Right cardiac atrium (tissue), 5 donors: Measurements from ENCODE around the gene MT1H. TPM values are rescaled to one million over a fixed set of nuclear protein-coding genes. Genes with fewer than 3 reads are reported as not detected.
"Not testable (repeated sequence)": the region's sequence is repeated elsewhere in the genome, so short reads cannot be mapped to it uniquely, and the experiment has no call there.

Source experiments
- ATAC-seq, 2 donors: fragments of 200-7000 bp; cut with Tn5 transposase; one replicate each; pipeline versions ENCODE4 v1.8.0 to v1.9.1; 2020; ENCODE audit warnings: moderate library complexity in 2 of 2, mild to moderate bottlenecking in 1 of 2
- DNase-seq, 3 donors: peaks; one replicate each; pipeline ENCODE4 v3.0.0-alpha.2; 2020
- H3K27ac ChIP-seq: one replicate; pipeline ENCODE4 v1.5.1; 2013; ENCODE audit warnings: mild to moderate bottlenecking, low read length, control low read depth, moderate library complexity
- H3K27me3 ChIP-seq: one replicate; pipeline ENCODE4 v1.6.1; 2013; ENCODE audit not compliant: control insufficient read depth, insufficient read depth
- H3K4me1 ChIP-seq: one replicate; pipeline ENCODE4 v1.6.1; 2013; ENCODE audit warnings: low read length; ENCODE audit not compliant: control insufficient read depth, insufficient read depth
- H3K4me3 ChIP-seq: one replicate; pipeline ENCODE4 v1.5.1; 2013; ENCODE audit warnings: low read length, control low read depth
- H3K9me3 ChIP-seq: one replicate; pipeline ENCODE4 v1.6.1; 2013; ENCODE audit warnings: low read length; ENCODE audit not compliant: control insufficient read depth
- WGBS: extraction: QIAGEN DNeasy Blood & Tissue Kit; methylation state at CpG from one replicate; pipeline ENCODE4 v1.1.7; 2013; 5-methylcytosine and 5-hydroxymethylcytosine counted together
- intact Hi-C, 4 donors: fragments of 100-400 bp; cut with DNase I; formaldehyde crosslinking; loops; one replicate each; pipeline versions ENCODE4 v1.11.0 to v1.14.0; 2022 to 2023
- long read RNA-seq, 4 donors: library from polyadenylated mRNA; unstranded; transcript quantifications; one replicate each; pipeline ENCODE4 v2.0.0, GENCODE V29; 2020 to 2021
- polyA plus RNA-seq: library from polyadenylated mRNA; stranded (reverse); fragments of 200-250 nt; gene quantifications from one replicate; pipeline ENCODE4 v1.2.3, GENCODE V29; 2013
- total RNA-seq, 4 donors: library from RNA; stranded (reverse); fragmentation: NEBNext Ultra II Directional; extraction: Animal tissue kit (Norgen Biotek cat#: 25700); gene quantifications; one replicate each; pipeline ENCODE4 v1.2.1, GENCODE V29; 2021
- donor health status: healthy with polysubstance abuse.
- donor health status: DM: no; HTN: yes; CAD: no.
- donor health status: DM: no; HTN: no; CAD: no.
- donor health status: DM: no; HTN: yes; CAD: no; lungs with severe emphysema.
- donor health status: DM: yes; HTN: yes; CAD: no.

Gene MT1H
- total RNA-seq = not detected
- polyA plus RNA-seq = not detected
- long read RNA-seq, donor 1 = 0 reads
- long read RNA-seq, donor 2 = 0 reads
- long read RNA-seq, donor 3 = 0 reads
- long read RNA-seq, donor 4, partial matches to known transcripts = 0 of 1 reads
- long read RNA-seq, donor 4, other reads (novel, unspliced or antisense) = 0 of 1 reads

GRCh38 chr16:56669005-56669839 is at the start of gene MT1H:
MT1H (plus strand) TSS chr16:56669814; CDS start chr16:56669885, 71 bp downstream.
- H3K27me3 ChIP-seq = no peaks in the 10 kb centered on the region
- peaks cover 3% of the 10 kb centered on the region for H3K4me1 ChIP-seq
- intact Hi-C loops = no loop called here
- no peak within 1 kb of the TSS for H3K4me3 ChIP-seq
- ATAC-seq (peak; percentile 15 to 20), DNase-seq (no peak)
- no peaks in the 10 kb centered on the region for H3K9me3 ChIP-seq
- WGBS = 10% methylated on average over 38 of the region's 38 CpGs
- no peak within 1 kb of the TSS for H3K27ac ChIP-seq

- no peak for ATAC-seq
Observed at GRCh38 chr16:56620339-56620897, 49.2 kb upstream of the MT1H start.

GRCh38 chr16:56621665-56622445 is 47.8 kb upstream of the MT1H start:
- intact Hi-C loops = not testable (repeated sequence)
- peaks cover 13% of the 10 kb centered on the region for H3K4me1 ChIP-seq
- WGBS = 75% methylated on average over 4 of the region's 4 CpGs

More at GRCh38 chr16:56620339-56620897, 49.2 kb upstream of the MT1H start:
- Histone ChIP-seq H3K4me1 (peaks cover 11% of the 10 kb centered on the region), H3K4me3 (no peak overlapping the region), H3K27me3 (no peaks in the 10 kb centered on the region), H3K9me3 (no peaks in the 10 kb centered on the region), H3K27ac (no peak overlapping the region)
- no peak for DNase-seq
- WGBS = 73% methylated on average over 8 of the region's 8 CpGs
- intact Hi-C loops = no loop called here

GRCh38 chr16:56623184-56623583 is 46.4 kb upstream of the MT1H start:
- intact Hi-C loops, H3K4me3 ChIP-seq, H3K27ac ChIP-seq, H3K9me3 ChIP-seq, H3K27me3 ChIP-seq, ATAC-seq, DNase-seq: not testable (repeated sequence)
- peaks cover 11% of the 10 kb centered on the region for H3K4me1 ChIP-seq
- 91% methylated on average over 5 of the region's 5 CpGs for WGBS

More at GRCh38 chr16:56621665-56622445, 47.8 kb upstream of the MT1H start:
- H3K9me3 ChIP-seq, ATAC-seq, H3K4me3 ChIP-seq, DNase-seq, H3K27me3 ChIP-seq: not testable (repeated sequence)
- H3K27ac ChIP-seq = peak overlapping the region; percentile 5

GRCh38 chr16:56623637-56624036 is 46.0 kb upstream of the MT1H start:
- intact Hi-C loops = loop anchor here in 1 of 4 donors (2.0 kb wide), 1 partner anchor 15 kb away; the partner anchor contains the start of gene MT2A
- 97% methylated on average over 2 of the region's 2 CpGs for WGBS
- no peak for ATAC-seq

GRCh38 chr16:56625140-56625942 is 44.3 kb upstream of the MT1H start, which contains the start of gene MT1E:
MT1E (plus strand) TSS chr16:56625781; CDS start chr16:56625852, 71 bp downstream.
- Histone ChIP-seq H3K27ac (peak within 1 kb of the TSS; percentile 94), H3K9me3 (no peaks in the 10 kb centered on the region), H3K27me3 (no peaks in the 10 kb centered on the region), H3K4me3 (peak within 1 kb of the TSS; percentile 34), H3K4me1 (peaks cover 5% of the 10 kb centered on the region)
- intact Hi-C loops = loop anchor here in 1 of 4 donors (2.0 kb wide), 1 partner anchor 17 kb away; the partner anchor contains the start of gene MT2A
- DNase-seq (peak; percentile 86 to 95 (median 91)), ATAC-seq (peak; percentile 96 to 97)
- WGBS = 1% methylated on average over 62 of the region's 62 CpGs

More at GRCh38 chr16:56623637-56624036, 46.0 kb upstream of the MT1H start:
- DNase-seq = no peak
- H3K9me3 ChIP-seq = no peaks in the 10 kb centered on the region
- no peaks in the 10 kb centered on the region for H3K27me3 ChIP-seq
- H3K27ac ChIP-seq = no peak overlapping the region
- H3K4me1 ChIP-seq = peaks cover 7% of the 10 kb centered on the region
- no peak overlapping the region for H3K4me3 ChIP-seq

GRCh38 chr16:56625943-56626654 is 43.5 kb upstream of the MT1H start:
- H3K27ac ChIP-seq = peak overlapping the region; percentile 94
- H3K9me3 ChIP-seq = no peaks in the 10 kb centered on the region
- peaks cover 5% of the 10 kb centered on the region for H3K4me1 ChIP-seq
- 31% methylated on average over 16 of the region's 16 CpGs for WGBS
- DNase-seq (peak; percentile 83 to 90 (median 88)), ATAC-seq (peak; percentile 84 to 86)
- intact Hi-C loops = loop anchor here in 1 of 4 donors (2.0 kb wide), 1 partner anchor 17 kb away; the partner anchor contains the start of gene MT2A
- H3K4me3 ChIP-seq = peak overlapping the region; percentile 34
- H3K27me3 ChIP-seq = no peaks in the 10 kb centered on the region

GRCh38 chr16:56626685-56627084 is 42.9 kb upstream of the MT1H start:
- peak overlapping the region; percentile 94 for H3K27ac ChIP-seq
- intact Hi-C loops = no loop called here

GRCh38 chr16:56628486-56629350 is 40.9 kb upstream of the MT1H start:
- DNase-seq (no peak), ATAC-seq (no peak)
- intact Hi-C loops = no loop called here
- no peak overlapping the region for H3K4me3 ChIP-seq
- H3K9me3 ChIP-seq = no peaks in the 10 kb centered on the region
- H3K4me1 ChIP-seq = peaks cover 5% of the 10 kb centered on the region
- 77% methylated on average over 9 of the region's 9 CpGs for WGBS
- no peaks in the 10 kb centered on the region for H3K27me3 ChIP-seq
- no peak overlapping the region for H3K27ac ChIP-seq

More at GRCh38 chr16:56626685-56627084, 42.9 kb upstream of the MT1H start:
- H3K4me1 ChIP-seq = peaks cover 5% of the 10 kb centered on the region
- DNase-seq (no peak), ATAC-seq (no peak)
- H3K4me3 ChIP-seq = peak overlapping the region; percentile 7
- no peaks in the 10 kb centered on the region for H3K9me3 ChIP-seq
- WGBS = 64% methylated on average over 7 of the region's 7 CpGs
- no peaks in the 10 kb centered on the region for H3K27me3 ChIP-seq
